GM21381 (cell line): ENCODE data around the gene NOXO1.

Source experiments
- ATAC-seq: cut with Tn5 transposase; IDR thresholded peaks from one replicate; pipeline ENCODE4 v1.9.1; 2021; ENCODE audit warnings: mild to moderate bottlenecking, moderate library complexity; ENCODE audit not compliant: unreplicated experiment

The NOXO1 gene

GRCh38 chr16:1980030-1980769, 1.1 kb downstream of the NOXO1 start:
- no peak for ATAC-seq

DNA sequence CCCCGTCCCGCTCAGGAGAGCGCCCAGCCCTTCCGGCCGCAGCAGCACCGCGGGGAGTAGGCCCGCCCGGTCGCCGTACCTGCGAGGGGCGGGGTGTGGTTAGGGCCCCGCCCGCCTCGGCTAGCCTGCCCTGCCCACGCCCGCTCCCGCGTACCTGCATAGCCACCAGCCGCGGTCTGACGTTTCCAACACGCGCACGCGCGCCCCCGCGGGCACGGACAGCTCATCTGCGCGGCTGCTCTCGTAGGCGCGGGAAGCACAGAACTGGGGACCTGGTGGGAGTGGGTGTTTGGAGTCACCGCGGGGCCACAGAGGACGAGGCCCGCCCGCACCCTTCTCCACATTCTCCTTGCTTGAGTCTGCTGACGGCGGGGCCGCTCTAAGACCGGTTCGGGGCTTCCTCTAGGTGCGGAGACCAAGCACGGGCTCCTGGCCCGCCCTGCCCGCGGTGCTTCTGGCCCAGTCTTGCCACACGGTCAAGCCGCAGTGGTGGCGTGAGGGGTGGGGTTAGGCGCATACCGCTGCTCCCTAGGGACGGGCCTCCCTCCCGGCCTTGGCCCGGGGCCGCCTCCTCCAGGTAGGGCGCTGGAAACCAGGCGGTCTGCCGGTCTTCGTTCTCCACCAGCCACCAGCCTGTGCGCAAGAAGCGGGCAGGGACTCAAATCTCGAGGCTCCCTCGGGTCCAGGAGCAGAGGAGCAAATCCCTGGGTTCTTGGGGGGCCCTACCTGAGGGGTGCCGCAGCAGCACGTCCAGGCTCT, 1.8 kb downstream of the NOXO1 start:
- no peak for ATAC-seq

DNA sequence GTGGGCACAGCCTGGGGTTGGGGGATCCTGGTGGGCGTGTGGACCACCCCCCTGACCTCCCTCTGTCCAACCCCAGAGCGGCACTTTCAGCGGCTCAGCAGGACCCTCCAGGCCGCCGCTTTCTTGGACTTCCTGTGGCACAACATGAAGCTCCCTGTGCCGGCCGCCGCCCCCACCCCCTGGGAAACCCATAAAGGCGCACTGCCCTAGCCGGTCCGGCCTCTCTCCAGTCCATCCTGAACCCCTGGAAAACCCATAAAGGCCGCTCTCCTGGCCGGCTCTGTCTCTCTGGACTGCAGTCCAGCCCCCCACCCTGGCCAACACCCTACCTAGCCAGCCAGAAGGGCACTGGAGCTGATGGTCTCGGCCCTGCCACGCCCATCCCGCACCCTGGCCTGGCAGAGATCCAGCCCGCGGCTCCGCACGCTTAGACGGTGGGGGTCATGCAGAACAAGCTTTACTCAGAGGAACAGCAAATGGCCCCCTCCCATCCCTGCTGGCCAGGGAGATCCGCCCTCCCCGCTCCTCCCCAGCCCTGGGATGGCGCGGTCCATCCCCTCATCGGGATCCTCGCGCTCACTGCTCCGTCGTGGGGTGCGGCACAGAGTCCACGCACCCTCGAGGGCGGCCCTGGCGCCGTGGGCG, 2.7 kb downstream of the NOXO1 start:
- no peak for ATAC-seq

GRCh38 chr16:1977875-1978268, 3.4 kb downstream of the NOXO1 start:
- no peak for ATAC-seq

GRCh38 chr16:1976951-1977874, 4.1 kb downstream of the NOXO1 start:
- ATAC-seq = no peak

DNA sequence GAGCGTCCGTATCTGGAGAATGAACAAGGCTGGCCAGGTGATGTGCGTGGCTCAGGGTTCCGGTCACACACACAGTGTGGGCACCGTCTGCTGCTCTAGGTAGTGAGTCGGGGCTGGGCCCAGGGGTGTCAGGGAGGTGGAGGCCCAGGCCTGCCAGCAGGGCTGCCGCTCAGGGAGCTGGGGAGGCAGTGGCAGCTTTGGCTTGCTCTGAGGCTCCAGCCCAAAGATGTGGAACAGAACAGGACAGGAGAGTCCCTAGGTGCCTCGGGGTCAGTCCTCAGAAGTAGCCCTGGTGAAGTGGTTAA, 5.1 kb downstream of the NOXO1 start:
- no peak for ATAC-seq

DNA sequence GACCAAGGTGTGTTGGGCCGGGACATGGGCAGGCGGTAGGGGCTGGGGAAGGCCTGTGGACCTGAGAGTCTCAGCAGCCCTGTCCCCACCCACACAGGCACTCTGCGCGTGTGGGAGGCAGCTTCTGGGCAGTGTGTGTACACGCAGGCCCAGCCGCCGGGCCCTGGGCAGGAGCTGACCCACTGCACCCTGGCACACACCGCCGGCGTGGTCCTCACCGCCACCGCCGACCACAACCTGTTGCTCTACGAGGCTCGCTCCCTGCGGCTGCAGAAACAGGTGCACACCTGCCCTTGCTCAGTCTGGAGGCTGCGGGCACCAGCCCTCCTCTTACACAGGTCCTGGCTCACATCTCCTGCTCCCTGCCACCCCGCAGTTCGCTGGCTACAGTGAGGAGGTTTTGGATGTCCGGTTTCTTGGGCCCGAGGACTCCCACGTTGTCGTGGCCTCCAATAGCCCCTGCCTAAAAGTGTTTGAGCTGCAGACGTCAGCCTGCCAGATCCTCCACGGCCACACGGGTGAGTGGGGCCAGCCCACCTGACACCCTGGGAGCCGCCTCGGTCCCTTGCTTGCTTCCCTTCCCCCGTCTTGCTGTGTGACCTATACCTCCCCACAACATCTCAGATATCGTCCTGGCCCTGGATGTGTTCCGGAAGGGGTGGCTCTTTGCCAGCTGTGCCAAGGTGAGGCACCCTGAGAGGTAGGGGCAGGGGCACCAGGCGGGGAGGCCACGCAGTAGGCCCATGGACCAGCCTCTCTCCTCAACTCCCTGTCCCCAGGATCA, 5.6 kb downstream of the NOXO1 start:
- ATAC-seq = no peak

- ATAC-seq = no peak
Observed at GRCh38 chr16:1974157-1975070, 6.9 kb downstream of the NOXO1 start.

- no peak for ATAC-seq
Observed at GRCh38 chr16:1973461-1974156, 7.7 kb downstream of the NOXO1 start.

DNA sequence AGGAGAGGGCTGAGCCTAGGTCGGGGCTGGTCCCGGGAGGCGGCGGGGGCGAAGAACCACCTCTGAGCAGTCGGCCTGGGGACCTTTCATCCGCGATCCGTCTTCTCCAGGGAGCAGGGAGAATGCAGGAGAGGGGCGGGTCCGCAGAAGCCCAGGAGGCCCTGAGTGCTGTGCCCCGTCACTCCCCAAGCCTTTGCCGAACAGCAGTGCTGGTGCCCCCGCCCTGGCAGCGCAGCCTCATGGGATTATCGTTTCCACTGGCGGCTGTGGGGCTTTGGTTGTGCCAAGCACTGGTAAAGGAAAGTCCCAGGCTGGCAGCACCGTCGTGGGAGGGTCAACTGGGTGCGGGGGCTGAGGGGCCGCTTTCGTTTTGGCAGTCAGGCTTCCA, 8.8 kb downstream of the NOXO1 start:
- peak; percentile 6 for ATAC-seq

- ATAC-seq = peak; percentile 74
Observed at GRCh38 chr16:1971796-1972489, 9.3 kb downstream of the NOXO1 start, which contains the start of gene TBL3. Gene TBL3, plus strand, starts transcription at chr16:1972053. Its CDS starts 112 bp downstream, at chr16:1972165.

GRCh38 chr16:1968146-1968953, 12.9 kb downstream of the NOXO1 start:
- ATAC-seq = no peak

DNA sequence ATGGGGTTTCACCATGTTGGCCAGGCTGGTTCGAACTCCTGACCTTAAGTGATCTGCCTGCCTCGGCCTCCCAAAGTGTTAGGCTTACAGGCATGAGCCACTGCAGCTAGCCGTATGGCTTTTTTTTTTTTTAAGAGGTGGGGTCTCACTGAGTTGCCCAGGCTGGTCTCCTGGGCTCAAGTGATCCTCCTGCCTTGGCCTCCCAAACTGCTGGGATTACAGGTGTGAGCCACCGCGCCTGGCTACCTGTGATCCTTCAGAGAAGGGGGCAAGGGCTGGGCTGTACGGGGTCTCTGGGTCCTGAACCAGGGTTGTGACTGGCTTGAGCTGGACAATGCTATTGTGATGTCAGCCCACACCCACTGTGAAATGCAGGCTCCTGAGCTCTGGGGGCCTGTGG, 14.8 kb downstream of the NOXO1 start, which contains the start of gene RNF151:
RNF151 (plus strand) TSS at position 397 of the 400 bp plus-strand sequence. CDS start 26 bp downstream, outside the sequence.
- ATAC-seq = no peak

DNA sequence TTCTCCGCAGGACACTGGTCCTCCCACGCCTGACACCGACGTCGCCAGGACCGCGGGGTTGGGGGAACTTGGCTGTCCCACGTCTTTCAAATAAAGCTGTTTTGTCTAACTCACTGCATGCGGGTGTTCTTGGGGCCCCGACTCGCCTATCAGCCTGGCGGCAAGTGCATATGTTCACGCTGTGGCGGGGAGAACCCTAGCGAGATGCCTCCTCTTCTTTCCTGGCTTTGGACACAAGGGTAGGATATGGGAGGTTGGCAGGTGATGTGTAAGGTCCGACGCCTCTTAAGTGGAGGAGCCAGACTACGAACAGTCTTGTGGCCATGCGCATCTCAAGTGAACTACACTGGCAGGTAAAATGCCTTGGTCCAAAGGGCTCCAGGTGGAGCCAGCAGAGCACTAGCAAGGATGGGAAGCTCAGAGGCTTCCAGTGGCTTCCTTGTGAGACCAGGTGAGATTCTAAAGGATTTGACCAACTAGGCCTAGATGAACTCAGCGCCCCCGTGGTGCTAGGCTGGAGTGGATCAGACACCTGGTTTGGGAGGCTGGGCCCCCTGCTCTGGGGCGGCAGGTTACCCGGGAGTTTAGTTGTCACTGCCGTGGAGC, 15.8 kb downstream of the NOXO1 start:
- ATAC-seq = no peak

GRCh38 chr16:1964506-1965395, 16.5 kb downstream of the NOXO1 start, which contains the start of gene RPS2:
Gene RPS2, minus strand, starts transcription at chr16:1964826. Its CDS starts 201 bp downstream, at chr16:1964625.
- peak; percentile 61 for ATAC-seq
